Epithelial cell of proximal tubule (primary cell): ENCODE measurements around the gene TEX26. TPM values are rescaled to one million over a fixed set of nuclear protein-coding genes. Genes with fewer than 3 reads are reported as not detected.

ENCODE experiments used
- DNase-seq: peaks from one replicate; pipeline ENCODE4 v3.0.0-alpha.2; 2011; ENCODE audit warnings: low read depth
- H3K4me3 ChIP-seq: 2 replicates; pipeline ENCODE4 v1.5.1; 2011; ENCODE audit warnings: low read depth, mild to moderate bottlenecking, low read length
- CTCF ChIP-seq: conservative IDR thresholded peaks from 2 replicates; pipeline ENCODE4 v1.5.1; 2012; ENCODE audit warnings: low read depth, mild to moderate bottlenecking, low read length
- total RNA-seq: library from RNA; depleted of rRNA; stranded (reverse); fragments of >200 nt; gene quantifications from 2 replicates; pipeline ENCODE4 v1.2.3, GENCODE V29; 2015

The TEX26 gene
- total RNA-seq, 1 donor from 2014 or later: not detected

GRCh38 chr13:30906411-30907051 is 25.9 kb upstream of the TEX26 start:
- peak overlapping the region; percentile 34 for H3K4me3 ChIP-seq
- no peak for TF ChIP-seq CTCF
- DNase-seq: no peak

GRCh38 chr13:30907121-30907861 is 25.2 kb upstream of the TEX26 start:
- DNase-seq: no peak
- H3K4me3 ChIP-seq: no peak overlapping the region
- no peak for TF ChIP-seq CTCF

GRCh38 chr13:30908416-30908980 is 24.0 kb upstream of the TEX26 start:
- no peak for TF ChIP-seq CTCF
- no peak for DNase-seq
- no peak overlapping the region for H3K4me3 ChIP-seq

- no peak for TF ChIP-seq CTCF
- no peak overlapping the region for H3K4me3 ChIP-seq
- no peak for DNase-seq
Observed at GRCh38 chr13:30910676-30911075, 21.8 kb upstream of the TEX26 start.

- TF ChIP-seq CTCF: no peak
- no peak for DNase-seq
- no peak overlapping the region for H3K4me3 ChIP-seq
Observed at GRCh38 chr13:30915691-30916541, 16.5 kb upstream of the TEX26 start.

- no peak overlapping the region for H3K4me3 ChIP-seq
- TF ChIP-seq CTCF: no peak
- DNase-seq: no peak
Observed at GRCh38 chr13:30916991-30917390, 15.5 kb upstream of the TEX26 start.
